NCI-H446 (cell line): Measurements from ENCODE around the gene C21orf91.
A peak's percentile ranks its signal among the peaks of the same experiment; 100 is the strongest.

Experiments
- DNase-seq, 2 experiments: peaks; one replicate each; lab custom pipeline; 2025; lab: John Stamatoyannopoulos, UW

C21orf91 gene

DNA sequence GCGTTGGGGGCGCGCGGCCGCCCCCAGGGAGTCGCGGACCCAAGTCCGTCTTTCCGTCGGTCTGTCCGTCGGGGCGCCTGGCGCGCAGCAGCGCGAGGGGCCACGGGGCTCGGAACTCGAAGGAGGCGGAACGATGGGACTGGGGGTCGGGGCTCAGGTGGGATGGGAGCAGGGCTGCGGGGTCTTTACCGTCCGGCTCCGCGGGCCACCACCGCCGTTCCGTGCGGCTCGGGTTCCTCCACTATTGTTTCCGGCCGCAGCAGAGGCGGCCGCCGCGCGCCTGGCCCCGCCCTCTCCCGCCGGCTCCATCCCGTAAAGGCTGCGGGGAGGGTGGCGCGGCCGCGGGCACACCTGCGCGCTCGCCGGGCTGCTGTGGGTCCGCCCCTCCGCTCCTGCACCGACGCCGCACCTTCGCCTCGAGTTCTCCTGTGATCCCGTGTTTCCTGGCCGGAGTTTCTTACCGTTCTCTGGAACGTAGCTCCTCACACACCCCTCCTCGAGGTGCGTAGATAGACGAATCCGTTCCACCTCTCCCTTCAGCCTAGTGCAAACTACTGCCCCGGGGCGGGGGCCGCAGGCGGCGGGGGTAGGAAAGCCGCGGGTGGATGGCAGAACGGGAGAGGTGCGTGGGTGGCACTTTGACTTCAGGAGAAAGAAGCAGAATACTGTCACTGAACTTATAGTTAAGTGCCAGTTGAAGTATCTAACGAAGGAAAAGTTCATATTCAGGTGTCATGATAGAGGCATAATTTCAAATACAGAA is at the start of gene C21orf91:
C21orf91 (minus strand) TSS at position 243 of the 763 bp plus-strand sequence. CDS start 1,038 bp downstream, outside the sequence.
- peak; percentile 75 to 89 for DNase-seq

DNA sequence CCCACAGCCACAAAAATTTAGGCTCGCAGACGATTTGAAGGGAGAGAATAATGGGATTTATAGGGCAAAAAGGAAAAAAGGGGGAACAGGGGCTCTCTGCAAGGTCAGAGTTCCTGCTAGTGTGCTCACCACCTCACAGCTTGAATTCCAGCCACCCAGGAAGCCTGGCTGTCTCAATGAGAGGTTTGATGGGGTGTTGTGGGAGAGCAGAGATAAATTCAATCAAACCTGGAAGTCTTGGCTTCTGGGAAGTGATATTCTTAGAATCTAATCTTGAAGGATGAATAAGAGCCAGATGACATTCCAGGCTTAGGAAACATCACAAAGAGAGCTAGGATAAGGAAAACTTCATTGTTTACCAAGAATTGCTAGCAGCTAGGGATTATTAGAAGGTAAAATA is 47.4 kb upstream of the C21orf91 start:
- DNase-seq = no peak

DNA sequence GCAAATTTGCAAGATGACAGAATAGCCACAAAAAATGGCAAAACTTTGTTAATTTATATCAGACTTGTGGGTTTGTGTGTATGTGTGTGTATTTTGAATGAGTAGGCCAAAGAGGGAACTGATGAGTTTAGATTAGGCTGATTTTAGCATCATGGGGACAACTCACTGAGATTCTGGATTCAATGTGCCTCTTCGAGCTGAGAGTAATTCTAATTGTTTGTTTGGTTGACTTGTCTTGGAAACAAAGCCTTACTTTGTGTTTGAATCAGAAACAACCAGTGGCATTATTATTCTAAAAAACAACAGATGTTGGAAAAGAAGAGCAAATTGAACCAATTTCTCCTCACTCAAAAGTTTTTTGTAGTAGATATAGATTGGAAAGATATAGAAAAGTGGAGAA is 40.5 kb upstream of the C21orf91 start:
- no peak for DNase-seq

DNA sequence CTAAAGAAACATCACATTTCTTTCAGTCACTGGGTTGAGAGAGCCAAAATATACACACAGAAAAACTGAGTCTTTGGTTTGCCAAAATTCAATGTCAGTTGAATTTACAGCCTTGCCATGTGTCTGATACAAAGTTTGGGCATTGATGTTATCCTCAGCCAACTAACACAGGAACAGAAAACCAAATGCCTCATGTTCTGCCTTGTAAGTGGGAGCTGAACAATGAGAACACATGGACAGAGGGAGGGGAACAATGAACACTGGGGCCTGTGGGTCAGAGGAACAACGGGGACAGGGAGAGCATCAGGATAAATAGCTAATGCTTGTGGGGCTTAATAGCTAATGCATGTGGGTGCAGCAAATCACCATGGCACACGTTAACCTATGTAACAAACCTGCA is 39.6 kb upstream of the C21orf91 start:
- peak in 1 of 2 experiments; percentile 33 for DNase-seq

DNA sequence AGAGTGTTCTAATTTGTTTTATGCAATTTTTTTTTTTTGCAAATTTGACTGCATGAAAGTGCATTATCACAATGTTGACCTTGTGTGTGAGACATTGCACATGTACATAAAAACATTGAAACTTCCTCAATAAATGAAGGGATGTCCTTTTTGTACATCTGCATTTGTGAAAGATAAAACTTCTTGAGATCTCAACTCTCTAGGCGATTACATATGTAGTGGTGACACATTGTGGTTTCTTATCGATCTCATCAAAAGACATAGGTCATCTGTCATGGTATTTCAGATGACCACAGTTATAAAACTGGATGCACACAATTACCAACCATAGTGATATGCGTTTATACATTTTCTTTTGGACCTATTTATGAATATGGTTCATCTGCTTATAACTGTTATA is 35.6 kb upstream of the C21orf91 start:
- DNase-seq = no peak

DNA sequence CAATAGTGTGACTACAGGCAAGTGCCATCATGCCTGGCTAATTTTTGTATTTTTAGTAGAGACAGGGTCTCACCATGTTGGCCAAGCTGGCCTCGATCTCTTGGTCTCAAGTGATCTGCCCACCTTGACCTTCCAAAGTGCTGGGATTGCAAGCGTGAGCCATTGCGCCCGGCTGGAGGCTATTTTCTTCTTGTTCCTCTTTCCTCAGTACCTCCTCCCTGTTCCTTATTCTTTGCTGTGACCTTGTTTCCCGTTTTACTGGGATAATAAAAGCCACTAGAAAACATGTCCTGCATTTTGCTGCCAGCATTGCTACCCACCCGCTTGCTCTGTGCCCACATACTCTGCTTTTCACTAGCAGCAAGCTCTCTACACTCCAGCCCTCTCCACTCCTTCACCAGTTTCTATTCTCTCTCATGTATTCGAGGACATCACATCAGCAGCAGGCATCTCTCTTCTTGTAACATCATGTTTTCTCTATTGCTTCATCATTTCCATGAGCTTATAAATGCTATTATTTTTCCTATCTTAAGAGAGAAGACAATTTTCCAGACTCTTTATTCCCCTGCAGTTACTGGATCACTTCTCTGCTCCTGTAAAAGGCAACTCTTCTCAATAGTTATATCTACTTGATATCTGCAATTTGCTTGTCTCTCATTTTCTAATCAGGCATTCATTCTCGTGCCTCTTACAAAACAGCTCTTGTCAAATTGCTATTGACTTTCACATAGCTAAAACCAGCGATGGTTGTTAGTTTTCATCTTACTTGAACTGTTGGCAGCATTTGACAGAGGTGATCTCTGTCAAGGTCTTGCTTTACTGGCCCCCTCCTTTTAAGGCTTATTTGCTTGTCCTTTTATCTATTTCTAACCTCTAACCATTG is 34.5 kb upstream of the C21orf91 start:
- DNase-seq = no peak

DNA sequence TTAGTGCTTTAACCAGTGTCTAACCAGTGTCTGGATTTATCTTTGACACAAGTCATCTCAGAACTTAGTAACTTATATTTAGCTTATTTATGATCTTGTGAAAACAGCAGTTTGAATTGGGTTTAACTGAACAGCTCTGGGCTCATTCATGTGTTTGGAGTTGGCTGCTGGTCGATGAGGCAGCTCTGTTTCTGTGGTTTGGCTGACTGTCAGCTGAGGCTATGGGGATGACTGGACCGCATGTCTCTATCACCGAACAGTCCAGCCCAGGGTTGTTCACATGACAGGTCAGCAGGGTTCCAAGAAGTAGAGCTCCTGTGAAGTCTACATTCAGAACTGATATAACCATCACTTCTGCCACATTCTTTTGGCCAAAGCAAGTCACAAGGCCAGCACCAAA is 29.1 kb upstream of the C21orf91 start:
- DNase-seq = no peak

DNA sequence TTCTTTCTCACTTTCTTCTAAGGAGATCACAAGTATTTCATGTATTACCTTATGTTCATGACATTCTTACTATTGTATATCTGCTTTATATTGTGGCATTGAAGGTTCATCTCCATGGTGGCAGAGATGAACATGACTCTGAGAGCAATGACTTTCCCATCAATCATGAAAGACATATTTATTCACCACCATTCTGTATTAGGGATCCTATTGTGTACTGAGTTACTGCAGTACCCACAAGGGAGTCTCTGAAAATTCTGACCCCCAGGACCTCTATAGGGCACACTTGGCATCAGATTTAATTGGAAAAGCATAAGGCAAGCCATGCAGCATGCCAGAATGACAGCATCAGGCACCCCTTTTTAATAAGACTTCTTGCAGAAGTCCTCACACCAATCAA is 21.9 kb upstream of the C21orf91 start:
- no peak for DNase-seq

GRCh38 chr21:17834639-17835354 is 15.6 kb upstream of the C21orf91 start:
- no peak for DNase-seq

DNA sequence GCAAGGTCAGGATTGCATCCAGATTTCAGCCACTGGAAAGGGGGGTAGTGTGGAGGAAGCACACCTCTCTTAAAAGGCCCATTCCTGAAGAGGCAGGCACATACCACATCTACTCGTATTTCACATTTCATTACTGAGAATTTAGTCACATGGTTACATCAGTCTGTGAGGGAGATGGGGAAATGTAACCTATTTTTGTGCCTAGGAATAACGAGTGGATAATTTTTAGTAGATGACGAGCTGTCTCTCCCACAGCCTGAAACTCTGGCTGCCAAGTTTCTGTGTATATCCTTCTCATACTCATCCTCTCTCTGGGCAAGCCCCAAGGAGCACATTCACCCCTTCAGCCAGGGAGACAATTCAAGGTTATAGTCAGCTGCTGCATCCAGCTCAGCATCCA is 10.3 kb upstream of the C21orf91 start:
- DNase-seq = no peak

DNA sequence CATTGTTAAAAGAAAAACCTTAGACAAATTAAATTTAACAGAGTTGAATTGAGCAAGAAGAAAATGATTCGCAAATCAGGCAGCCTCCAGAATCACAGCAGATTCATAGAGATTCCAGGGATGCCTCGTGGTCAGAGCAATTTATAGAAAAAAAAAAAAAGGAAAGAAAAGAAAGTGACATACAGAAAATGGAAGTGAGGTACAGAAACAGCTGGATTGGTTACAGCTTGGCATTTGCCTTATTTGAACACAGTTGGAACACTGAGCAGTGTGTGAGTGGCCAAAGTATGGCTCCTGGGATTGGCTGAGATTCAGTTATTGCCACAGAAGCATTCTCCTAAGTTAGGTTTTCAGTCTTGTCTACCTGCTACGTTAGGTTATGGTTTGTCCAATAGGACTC is 9.1 kb upstream of the C21orf91 start:
- no peak for DNase-seq

DNA sequence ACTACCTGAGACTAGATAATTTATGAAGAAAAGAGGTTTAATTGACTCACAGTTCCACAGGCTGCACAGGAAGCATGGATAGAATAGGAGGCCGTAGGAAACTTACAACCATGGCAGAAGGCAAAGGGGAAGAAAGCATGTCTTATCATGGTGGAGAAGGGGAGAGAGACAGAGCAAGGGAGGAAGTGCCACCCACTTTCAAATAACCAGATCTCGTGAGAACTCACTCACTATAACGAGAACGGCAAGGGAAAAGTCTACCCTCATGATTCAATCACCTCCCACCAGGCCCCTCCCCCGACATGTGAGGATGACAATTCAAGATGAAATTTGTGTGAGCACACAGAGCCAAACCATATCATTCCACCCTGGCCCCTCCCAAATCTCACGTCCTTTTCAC is 4.7 kb upstream of the C21orf91 start:
- DNase-seq = no peak

DNA sequence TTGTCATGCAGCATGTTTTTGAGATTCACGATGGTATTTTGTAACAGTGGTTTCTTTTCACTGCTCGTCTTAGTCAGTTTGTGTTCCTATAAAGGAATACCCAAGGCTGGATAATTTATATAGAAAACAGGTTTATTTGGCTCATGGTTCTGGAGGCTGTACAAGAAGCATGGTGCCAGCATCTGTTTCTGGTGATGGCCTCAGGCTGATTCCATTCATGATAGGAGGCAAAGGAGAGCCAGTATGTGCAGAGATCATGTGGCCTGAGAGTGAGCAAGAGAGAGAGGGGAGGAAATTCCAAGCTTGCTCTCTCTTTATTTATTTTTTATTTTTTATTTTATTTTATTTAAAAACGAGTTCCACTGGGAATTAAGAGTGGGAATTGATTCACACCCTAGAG is 2.0 kb upstream of the C21orf91 start:
- DNase-seq = no peak

- DNase-seq = no peak
Measured at GRCh38 chr21:17819877-17820229, 697 bp upstream of the C21orf91 start.

GRCh38 chr21:17818186-17819113 is 706 bp downstream of the C21orf91 start:
- DNase-seq = peak in 1 of 2 experiments; percentile 43

DNA sequence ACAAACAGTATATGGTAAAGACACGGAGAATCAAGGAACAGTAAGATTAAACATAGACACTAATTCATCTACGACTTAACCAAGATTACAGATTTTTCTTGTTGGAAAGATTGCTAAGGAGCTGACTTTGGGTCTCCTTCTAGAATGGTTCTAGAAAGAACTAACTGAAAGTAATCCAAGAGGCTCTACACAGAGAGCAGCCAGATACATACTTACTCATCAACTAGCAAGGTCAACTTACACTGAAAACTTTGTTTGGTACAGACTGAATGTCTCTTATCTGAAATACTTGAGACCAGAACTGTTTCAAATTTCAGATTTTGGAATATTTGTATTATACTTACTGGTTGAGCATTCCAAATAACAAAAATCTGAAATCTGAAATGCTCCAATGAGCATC is 5.8 kb downstream of the C21orf91 start:
- no peak for DNase-seq

- no peak for DNase-seq
Measured at GRCh38 chr21:17805966-17806365, 13.2 kb downstream of the C21orf91 start.

DNA sequence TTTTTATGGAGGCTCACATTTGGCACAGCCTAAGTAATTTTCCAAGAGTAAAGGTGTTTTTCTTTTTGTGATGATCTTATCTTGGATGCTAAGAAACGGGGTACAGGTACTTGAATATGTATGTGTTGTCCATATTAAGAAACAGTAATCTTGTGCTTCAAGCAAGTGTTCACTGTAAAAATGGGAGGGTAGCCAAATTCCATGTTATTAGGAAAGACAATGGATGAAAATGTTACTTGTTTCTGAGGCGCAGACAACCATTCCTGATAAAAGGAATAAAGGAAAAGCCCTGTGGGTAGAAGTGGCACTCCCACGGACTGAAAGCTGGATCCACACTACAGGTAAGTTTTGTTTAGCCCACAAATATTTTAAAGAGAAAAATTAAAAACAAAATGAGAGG is 15.6 kb downstream of the C21orf91 start:
- no peak for DNase-seq

GRCh38 chr21:17802572-17802971 is 16.6 kb downstream of the C21orf91 start:
- no peak for DNase-seq

GRCh38 chr21:17799414-17800164 is 19.6 kb downstream of the C21orf91 start:
- DNase-seq = no peak

DNA sequence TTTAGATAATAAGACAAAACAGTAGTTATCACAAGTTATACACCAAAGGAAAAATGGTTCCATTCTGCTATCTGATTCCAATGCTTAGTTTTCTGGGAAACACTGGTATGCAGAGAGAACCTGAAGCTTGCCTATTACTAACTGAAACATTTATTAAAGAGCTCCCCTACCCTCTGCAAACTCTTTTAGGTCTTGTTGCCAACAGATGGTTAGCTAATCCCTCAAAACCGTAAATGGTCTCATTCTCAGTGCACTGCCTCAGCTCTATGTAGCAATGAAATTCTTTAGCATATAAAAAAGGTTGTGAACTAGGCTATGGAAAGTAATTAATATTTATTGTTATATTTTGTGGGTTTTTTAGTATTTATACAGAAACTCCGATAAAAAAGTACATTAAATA is 20.4 kb downstream of the C21orf91 start:
- DNase-seq = no peak
